GM18861 (cell line): ENCODE measurements around the gene ELANE.

ENCODE experiments used
- ATAC-seq: cut with Tn5 transposase; IDR thresholded peaks from one replicate; pipeline ENCODE4 v1.9.1; 2021; ENCODE audit not compliant: unreplicated experiment

The ELANE gene

GRCh38 chr19:861141-861755 is 9.1 kb downstream of the ELANE start:
- no peak for ATAC-seq

DNA sequence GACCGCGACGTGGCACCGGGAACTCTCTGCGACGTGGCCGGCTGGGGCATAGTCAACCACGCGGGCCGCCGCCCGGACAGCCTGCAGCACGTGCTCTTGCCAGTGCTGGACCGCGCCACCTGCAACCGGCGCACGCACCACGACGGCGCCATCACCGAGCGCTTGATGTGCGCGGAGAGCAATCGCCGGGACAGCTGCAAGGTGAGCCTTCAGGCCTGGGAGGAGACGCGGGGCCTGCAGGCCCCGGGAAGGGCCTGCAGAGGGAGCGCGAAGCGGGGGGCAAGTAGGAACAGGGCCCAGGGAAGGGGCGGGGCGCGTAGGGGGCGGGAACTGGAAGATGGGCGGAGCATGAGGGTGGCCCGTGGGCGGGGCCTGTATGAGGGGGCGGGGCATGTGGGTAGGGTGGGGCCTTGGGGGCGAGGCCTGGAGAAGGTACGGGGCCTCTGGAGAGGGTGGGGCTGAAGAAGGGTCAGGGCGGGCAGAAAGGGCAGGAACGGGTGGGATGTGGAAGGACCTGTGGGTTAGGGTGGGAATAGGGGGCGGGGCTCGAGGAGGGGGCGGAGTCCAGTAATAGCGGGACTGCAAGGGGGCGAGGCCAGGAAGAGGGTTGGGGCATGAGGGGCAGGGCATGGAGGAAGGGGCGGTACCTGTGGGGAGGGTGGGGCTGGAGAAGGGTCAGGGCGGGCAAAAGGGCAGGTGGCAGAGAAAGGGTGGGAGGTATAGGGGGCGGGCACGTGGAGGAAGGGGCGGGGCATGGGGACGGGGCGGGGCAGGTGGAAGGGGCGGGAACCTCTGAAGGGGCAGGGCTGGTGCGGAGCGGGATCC is 9.9 kb downstream of the ELANE start:
- ATAC-seq = no peak

DNA sequence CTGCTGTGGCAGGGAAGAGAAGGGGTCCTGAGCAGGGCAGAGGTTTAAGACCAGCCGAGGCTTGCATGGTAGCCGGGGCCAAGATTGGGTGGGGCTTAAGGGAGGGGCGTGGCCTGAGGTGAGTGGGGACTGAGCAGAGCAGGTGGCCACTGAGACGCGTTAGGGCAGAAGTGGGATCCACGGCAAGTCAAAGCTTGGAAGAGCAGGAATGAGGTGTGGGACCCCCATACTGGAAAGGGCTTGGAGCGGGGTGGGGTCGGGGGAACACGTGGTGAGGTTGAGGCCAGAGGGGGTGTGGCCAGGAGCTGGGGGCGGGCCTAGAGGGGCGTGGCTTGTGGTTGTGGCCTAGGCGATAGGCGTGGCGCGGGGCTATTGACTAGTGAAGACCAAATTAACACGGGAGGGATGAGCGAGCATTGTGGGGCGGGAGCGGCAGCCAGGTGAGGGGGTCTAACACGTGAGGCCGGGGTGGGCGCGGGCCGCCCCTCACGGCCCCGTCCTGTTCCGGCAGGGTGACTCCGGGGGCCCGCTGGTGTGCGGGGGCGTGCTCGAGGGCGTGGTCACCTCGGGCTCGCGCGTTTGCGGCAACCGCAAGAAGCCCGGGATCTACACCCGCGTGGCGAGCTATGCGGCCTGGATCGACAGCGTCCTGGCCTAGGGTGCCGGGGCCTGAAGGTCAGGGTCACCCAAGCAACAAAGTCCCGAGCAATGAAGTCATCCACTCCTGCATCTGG is 10.6 kb downstream of the ELANE start:
- ATAC-seq = no peak

GRCh38 chr19:863315-863620 is 11.2 kb downstream of the ELANE start:
- ATAC-seq = no peak

DNA sequence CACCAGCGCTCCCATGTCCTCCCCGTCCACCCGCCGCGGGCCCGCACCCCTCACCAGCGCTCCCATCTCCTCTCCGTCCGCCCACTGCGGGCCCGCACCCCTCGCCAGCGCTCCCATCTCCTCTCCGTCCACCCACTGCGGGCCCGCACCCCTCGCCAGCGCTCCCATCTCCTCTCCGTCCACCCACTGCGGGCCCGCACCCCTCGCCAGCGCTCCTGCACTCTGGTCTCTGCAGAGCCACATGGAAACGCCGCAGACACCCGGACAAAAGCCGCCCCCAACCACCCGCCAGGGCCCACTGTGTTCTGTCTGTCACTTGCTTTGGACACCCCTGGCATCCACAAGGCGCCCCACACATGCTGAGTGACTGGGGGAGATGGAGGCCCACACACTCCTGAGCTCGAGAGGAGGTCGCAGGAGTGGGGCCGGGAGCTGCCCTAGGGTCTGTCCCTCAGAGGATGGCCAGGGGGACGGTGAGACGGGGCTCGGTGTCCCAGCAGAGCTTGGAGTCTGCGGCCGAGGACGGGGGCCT is 14.7 kb downstream of the ELANE start:
- ATAC-seq = no peak

DNA sequence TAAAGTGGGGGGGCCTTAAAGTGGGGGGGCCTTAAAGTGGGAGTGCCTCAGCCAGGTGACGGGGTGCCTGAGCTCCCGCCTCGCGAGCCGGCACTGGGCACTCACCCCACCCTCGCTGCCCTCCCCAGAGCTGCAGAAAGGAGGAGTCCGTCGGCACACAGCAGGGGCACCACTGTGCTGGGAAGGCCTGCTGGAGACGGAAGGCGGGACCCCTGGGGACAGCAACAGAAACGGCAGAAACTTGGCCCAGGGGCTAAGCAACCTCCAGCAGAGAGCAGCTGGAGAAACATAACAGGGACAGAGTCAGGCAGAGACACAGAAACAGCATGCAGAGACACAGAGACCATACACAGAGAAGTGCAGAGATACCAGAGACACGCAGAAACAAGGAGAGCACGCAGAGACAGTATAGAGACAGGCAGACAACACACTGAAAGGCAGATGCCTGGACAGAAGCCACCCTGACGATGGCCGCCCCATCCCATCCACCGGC is 15.2 kb downstream of the ELANE start:
- no peak for ATAC-seq

DNA sequence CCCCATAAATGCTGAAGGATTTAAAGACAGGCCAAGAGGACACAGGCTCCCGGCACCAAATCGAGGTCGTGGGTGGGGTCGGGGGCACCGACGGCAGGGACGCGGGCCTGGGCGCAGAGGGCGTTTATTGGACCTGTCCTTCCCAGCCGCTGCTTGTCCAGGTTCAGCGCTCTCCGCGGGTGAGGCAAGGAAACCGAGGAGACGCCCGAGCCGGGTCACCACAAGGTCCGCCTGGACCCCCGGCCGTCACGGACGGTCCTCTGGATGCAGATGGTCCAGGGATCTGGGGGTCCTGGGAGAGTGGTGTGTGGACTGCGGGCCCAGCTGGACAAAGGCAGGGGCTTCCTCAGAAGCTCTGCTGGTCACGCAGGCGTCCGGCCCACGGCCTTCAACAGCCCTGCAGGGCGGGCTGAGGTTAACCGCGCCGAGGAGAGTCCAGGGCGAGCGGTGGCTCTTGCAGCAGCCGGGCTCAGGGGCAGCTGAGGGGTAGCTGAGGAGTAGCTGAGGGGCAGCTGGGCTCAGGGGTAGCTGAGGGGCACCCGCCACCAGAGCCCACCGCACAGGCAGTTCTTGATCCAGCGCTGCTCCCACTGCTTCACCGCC is 15.9 kb downstream of the ELANE start:
- no peak for ATAC-seq

DNA sequence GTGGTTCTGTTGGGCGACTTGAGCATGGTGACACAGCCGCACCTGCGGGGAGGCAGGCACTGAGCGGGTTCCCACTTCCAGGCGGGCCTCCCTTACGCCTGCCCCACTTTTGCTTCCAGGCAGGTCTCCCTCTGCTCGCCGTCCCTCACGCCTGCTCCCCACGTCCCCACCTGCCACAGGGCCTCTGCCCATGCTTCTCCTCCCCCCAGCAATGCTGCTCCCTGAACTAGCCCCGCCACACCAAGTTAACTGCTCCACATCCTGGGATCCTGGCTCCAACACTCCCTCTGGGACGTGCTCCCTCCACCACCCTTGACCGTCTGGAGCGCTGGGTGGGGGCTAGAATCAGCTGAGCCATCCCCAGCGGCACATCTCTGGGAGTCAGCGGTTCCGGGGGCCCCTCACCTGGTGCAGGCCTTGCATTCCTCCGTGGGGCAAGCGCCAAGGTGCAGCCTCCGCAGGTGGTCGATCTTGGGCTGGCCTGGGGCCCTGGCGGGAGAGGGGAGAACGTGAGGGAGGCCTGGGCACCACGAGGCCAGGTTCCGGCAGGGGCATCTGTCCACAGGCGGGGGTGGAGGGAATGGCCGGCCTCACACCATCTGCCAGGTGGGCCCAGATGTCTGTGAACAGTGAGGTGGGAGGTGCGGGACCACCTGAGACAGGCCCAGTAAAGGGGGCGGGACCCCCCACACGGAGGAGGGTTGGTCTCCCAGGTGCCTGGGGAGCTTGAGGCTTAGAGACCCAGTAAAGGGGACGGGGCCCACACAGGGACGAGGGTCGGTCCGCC is 16.5 kb downstream of the ELANE start:
- no peak for ATAC-seq

DNA sequence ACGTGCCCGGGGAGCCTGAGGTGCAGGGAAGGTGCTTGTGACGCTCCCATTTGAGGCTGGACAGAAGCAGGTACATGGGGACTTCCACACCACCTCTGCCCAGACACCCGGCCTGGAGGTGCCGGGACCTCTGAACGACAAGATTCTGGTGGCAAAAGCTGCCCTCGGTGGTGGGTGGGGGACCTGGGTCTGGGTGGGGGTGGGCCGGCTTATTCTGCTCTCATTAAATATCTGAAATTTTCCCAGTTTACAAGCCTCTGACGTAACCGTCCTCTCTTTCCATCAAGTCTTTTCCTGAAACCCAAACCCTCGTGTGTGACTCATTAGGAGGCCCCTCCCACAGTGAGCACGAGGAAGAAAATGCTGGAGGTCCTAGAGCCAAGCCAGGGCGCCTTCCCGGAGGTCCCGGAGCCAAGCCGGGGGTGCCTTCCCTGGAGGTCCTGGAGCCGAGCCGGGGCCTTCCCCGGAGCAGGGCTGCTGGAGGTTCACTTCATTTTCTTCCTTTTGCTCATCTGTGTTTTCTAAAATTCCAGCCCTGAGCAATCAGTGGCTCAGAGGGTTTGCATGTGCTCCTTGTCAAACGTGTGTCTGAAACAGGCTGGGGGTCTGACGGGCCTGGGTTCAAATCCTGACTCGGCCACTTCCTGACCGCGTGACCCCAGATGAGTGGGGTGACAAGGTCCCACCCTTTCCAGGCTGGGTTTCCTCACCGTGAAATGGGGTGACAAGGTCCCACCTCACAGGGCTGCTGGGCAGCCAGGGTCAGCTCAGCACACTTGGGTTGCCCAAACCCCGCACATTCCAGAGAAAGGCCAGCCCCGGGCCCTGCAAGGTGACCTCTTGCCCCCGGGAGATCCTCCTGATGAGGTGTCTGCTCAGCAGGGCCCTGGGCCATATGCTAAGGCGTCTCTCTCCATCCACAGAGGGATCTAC is 17.4 kb downstream of the ELANE start:
- ATAC-seq = no peak

DNA sequence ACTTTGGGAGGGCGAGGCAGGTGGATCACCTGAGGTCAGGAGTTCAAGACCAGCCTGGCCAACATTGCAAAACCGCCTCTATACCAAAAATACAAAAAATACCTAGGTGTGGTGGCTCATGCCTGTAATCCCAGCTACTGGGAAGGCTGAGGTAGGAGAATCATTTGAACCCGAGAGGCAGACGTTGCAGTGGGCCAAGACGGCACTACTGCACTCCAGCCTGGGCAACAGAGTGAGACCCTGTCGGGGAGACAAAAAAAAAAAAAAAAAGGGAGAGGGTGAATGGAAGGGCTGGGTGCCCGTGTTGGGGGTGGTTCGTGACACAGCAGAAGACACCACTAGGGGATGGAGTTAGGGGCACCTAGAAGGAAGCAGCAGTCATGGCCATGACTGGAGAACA is 18.2 kb downstream of the ELANE start:
- no peak for ATAC-seq

- ATAC-seq = no peak
Observed at GRCh38 chr19:870963-871401, 18.9 kb downstream of the ELANE start.

DNA sequence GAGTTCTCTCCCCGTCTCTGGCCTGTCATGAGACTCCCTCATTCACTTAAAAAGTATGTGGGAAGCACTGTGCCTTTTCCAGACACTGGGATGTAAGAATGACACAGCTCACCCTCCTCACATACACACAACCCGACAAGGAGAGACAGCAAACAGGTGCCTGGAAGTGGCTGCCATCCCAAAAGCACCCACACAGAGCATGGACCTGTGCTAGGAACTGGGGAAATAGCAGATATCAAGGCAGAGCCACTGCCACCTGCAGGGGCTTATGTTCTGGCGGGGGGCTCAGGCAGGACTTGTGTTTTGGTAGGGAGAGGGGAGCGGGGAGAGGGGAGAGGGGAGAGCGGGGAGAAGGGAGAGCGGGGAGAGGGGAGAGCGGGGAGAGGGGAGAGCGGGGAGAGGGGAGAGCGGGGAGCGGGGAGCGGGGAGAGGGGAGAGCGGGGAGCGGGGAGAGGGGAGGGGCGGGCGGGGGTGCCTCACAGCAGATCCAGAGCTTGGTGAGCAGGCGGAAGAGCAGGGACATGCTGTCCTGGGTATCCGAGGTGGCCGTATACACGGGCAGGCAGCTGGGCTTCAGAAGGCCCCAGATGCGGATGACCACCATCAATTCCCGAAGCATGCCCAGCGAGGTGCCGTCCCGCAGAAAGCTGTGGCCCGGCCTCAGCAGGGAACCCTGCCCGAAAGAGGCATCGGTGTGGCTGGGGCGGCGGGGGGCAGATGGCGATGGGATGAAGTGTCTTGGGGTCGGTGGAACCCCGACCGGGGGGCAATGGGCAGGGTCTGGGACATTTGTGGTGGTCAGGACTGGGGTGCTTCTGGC is 19.6 kb downstream of the ELANE start:
- no peak for ATAC-seq

DNA sequence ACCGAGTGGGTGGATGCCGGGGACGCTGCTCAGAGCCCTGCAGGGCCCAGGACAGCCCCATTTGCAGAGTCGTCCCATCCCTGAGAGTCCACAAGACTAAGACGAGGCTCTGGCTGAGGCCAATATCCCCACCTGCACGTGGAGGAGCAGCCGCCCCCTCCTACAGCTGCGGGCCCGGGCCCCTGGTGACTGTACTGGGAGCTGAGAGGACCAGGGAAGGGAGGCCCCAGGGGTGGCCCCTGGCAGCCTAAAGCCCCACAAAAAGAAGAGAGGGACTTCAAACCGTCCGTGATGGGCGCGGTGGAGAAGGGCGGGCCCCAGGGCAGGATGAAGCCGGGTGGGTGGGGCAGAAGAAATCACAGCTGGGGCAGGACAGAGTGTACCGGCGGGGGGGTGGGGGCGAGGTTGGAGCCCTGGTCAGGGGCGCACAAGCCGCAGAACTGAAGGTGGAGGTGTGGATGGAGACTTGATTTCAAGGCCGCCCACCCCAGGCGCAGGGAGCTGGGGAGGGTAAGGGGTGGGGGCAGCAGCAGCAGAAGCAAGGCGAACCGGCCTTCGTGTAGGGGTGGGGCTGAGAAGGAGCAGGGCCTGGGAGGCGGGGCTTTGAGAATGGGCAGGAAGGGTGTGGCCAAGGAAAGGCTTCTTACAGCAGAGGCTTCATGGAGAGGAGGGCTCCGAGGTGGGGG is 20.3 kb downstream of the ELANE start:
- no peak for ATAC-seq

DNA sequence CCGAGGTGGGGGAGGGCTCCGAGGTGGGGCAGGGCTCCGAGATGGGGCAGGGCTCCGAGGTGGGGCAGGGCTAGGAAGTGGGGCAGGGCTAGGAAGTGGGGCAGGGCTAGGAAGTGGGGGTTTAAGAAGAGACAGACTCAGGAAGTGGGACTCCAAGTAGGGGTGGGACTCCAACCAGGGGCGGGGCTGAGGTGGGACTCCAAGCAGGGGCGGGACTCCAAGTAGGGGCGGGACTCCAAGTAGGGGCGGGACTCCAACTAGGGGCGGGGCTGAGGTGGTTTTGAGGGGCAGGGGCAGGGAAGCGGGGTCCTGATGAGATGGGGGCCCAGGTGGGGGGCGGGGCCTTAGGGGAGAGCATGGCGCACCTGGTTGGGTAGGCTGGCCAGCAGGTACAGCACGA is 21.0 kb downstream of the ELANE start:
- no peak for ATAC-seq

GRCh38 chr19:873561-874041 is 21.5 kb downstream of the ELANE start:
- ATAC-seq = no peak

DNA sequence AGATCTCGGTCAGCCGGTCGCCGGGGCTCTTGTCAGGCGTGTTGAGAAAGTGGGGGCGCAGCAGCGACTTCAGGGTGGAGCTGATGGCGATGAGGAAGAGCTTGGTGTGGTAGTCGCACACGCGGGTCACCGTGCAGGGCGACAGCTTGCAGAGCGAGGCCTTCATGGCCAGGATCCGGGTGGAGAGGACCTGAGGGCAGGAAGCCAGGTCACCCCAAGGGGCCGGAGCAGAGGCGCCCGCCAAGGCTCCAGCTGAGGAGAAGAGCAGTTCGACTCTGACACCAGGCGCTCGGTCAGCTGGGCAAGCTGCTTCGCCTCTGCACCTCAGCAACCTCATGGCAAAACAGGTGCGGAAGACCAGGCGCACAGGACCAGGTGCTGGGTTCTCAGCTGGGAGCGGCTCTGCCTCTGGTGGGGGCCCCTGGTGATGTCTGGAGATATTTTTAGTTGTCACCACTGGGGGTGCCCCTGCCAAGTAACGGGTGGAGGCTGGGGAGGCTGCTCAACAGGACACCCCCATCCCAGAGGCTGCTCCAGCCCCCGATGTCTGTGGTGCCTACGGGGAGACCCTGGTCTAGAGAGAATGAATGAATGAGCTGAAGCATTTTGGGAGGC is 23.3 kb downstream of the ELANE start:
- no peak for ATAC-seq

DNA sequence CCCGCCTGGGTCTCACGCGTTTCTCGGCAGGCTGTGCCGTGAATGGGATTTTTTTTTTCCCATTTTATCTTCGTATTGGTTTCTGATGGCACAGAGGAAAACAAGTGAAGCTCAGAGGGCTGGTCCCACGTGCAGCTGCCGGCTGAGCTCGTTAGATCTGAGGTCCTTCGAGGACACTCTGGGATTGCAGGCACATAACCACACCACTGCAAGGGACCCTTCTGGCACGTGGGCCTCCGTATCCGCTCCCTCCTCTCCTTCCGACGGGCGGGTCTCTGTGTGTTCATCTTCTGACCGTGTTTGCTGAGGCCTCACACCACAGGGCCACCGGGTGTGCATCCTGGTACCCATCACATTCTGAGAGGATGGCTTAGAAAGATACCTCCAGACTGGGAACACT is 24.0 kb downstream of the ELANE start:
- ATAC-seq = no peak
